NCI-H1048 (cell line): Measurements from ENCODE around the gene GUCY1B1.

Experiments
- DNase-seq: peaks from one replicate; lab custom pipeline; 2025; lab: John Stamatoyannopoulos, UW

The GUCY1B1 gene

GRCh38 chr4:155758481-155759371 lies at the start of gene GUCY1B1:
Gene GUCY1B1, plus strand, starts transcription at chr4:155759021. Its CDS starts 120 bp downstream, at chr4:155759141.
- DNase-seq, result peak; percentile 91

- no peak for DNase-seq
These were observed 48.9 kb upstream of the GUCY1B1 start for GRCh38 chr4:155709918-155710317.

DNA sequence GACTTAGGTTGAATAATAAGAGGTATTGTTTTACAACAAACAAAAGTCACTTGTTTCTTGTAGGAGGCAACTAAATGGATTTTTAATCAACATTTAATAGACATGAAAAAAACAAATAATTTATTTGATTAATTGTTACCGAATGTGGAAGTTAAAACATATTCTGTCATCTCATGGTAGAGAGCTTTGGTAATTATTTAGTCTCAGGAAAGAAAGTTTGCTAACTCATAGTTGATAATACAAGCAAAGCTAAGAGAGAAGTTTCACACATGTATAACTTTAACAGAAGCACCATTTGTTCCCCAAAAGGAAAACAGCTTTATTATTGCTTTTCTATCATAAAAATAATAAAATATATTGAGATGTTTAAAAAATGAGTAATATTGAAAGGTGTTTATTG lies 47.3 kb upstream of the GUCY1B1 start:
- no peak for DNase-seq

DNA sequence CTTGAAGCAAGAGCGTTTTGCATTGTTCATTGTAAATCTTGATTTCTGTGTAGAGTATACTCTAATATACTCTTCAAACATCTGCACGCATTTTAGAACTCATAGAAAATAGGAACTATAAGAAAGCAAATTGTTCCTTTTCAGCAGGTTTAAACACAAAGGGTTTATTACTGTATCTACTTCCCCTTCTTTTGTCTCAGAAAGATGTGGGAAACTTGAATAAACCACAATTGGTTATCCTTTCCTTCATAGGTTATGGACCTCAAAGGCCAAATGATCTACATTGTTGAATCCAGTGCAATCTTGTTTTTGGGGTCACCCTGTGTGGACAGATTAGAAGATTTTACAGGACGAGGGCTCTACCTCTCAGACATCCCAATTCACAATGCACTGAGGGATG lies 46.0 kb upstream of the GUCY1B1 start:
- DNase-seq, result no peak

DNA sequence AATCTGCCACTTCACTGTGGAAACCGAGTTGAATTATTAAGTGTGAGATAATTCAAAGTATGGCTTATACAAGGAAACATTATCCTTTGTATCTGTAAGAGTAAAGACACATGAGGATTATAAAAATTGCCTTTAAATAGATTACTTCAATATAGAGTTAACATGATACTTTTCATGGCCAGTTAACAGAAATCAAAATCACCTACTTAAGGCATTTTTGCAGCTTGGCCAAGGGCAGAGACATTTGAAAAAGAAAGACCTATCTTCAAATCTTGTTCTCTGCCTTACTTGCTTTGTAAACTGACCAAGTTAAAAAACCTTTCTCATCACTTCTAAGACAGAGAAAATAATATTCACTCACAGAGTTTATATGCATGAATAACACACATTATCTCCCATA lies 44.9 kb upstream of the GUCY1B1 start:
- DNase-seq, result no peak

DNA sequence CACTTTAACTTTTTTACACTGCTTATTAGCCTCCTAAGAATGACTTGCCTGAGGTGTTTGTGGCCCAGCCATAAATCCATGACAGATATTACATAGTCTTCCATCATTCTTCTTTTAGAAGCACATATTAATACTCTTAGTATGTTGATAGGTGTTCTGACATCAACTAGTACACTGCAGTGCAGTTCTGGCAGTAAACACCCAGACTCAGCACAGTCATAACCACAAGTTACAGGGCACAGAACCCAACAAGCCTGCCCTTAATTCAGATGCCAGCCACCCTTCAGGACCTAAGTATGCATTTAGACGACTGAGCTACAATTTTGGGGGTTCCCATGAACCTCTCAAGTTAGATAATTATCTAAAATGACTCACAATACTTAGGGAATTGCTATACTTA lies 36.5 kb upstream of the GUCY1B1 start:
- DNase-seq, result no peak

GRCh38 chr4:155722816-155723499 lies 35.9 kb upstream of the GUCY1B1 start:
- DNase-seq, result no peak

DNA sequence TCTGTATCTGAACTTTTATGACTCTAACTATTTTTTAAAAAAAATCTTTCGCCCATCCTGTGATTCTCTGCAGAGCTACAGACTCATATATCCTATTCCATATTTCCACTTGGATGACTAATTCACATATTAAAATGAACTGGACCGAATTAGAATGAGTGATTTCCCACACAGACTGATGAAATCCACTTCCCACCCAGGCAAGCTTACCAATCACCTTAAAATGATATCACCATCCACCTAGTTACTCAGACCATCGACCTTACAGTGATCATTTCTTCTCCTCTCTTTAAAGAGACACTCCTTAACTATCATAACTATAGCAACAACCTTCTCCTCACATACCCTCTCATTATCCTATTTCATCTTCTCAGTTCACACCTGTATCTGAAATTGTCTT lies 34.1 kb upstream of the GUCY1B1 start:
- no peak for DNase-seq

GRCh38 chr4:155734065-155734464 lies 24.8 kb upstream of the GUCY1B1 start:
- peak; percentile 77 for DNase-seq

GRCh38 chr4:155734951-155735350 lies 23.9 kb upstream of the GUCY1B1 start:
- DNase-seq, result no peak

- no peak for DNase-seq
These were observed 23.3 kb upstream of the GUCY1B1 start for GRCh38 chr4:155735496-155735895.

DNA sequence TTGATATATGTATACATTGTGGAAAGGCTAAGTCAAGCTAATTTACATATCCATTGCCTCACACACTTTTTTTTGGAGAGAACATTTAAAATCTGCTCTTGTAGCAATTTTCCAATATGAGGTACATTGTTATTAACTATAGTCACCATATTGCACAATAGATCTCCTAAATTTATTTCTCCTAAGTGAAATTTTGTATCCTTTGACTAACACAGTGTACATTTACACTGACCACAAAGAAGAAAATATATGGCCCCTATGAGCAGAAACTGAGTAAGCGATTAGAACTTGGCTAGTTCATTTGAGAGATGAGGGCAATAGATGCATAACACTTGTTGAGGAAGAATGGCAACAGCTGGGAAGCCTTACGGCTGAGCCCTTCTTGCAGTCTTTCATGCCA lies 20.3 kb upstream of the GUCY1B1 start:
- no peak for DNase-seq

GRCh38 chr4:155741546-155741945 lies 17.3 kb upstream of the GUCY1B1 start:
- DNase-seq, result no peak

DNA sequence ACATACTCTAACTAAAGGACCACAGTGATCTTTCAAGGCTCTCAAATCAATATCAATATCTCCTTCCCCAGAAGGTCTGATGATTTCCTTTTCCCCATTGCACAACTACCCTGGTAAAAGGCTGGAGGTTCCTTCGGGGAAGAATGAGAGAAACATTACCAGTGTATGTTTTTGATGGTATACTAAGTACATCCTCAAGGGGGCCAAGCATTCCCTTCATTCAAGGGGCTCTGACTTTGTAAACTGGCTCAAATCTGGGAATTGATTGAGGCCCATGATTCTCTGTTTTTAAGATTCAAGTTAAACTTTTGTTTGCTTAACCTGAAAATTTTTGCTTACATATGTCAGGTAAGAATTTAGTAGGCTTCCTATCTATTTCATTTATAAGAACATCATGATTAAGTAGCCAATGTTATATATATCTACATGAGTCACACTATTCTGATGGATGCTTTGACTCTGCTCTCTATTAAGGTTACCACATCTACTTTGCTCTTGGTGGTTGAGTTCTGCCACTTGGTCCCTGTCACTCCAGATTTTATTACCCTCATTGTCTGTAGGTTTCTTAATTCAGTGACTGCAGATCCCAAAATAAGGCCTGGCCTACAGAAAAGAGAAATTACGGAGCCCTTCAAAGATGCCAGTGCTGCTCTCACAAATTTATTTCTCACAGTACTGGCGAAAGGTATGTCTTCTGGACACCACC lies 16.4 kb upstream of the GUCY1B1 start:
- DNase-seq, result no peak

GRCh38 chr4:155745984-155746383 lies 12.8 kb upstream of the GUCY1B1 start:
- no peak for DNase-seq

GRCh38 chr4:155748039-155748438 lies 10.8 kb upstream of the GUCY1B1 start:
- DNase-seq, result no peak

DNA sequence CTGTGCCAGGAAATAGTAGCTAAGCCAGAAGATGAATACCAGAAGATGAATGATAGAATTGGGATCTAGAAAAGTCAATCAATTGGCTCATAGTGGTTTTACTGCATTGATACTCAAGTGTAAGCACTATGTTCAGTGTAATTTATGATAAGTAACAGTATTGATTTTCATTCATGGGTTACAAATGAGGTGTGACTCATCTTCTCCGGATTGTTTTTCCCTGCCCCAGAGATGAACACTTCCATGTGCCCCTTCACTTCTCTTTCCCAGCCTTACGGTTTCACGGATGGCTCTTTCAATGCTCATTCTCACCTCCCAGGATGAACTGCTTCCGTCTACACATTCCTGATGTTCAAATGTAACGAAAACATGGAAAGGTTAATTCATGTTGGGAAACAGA lies 9.8 kb upstream of the GUCY1B1 start:
- no peak for DNase-seq

- no peak for DNase-seq
These were observed 7.3 kb upstream of the GUCY1B1 start for GRCh38 chr4:155751569-155751968.

DNA sequence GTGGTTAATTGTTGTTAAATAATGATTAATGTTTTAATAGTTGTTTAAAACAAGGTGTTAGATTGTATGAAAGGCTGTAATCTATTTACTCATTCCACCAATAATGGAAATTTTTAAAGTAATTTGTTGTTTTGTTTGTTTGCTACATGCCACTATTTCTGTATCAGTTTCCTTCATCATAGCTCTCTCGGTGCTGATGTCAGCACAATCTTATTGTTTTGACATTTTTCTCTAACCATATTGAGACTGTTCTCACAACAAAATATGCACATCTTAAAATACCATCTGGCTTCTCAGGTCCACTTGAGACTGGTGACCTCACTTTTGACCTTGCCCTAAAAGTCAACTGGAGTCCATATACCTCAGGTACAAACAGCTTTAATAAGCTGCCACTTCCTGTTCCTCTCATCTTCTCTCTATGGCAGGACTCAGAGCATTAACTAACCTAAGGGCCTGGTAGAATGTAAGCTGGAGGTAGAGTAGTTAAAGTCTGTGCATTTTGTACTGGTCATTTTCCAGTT lies 1.0 kb upstream of the GUCY1B1 start:
- no peak for DNase-seq

DNA sequence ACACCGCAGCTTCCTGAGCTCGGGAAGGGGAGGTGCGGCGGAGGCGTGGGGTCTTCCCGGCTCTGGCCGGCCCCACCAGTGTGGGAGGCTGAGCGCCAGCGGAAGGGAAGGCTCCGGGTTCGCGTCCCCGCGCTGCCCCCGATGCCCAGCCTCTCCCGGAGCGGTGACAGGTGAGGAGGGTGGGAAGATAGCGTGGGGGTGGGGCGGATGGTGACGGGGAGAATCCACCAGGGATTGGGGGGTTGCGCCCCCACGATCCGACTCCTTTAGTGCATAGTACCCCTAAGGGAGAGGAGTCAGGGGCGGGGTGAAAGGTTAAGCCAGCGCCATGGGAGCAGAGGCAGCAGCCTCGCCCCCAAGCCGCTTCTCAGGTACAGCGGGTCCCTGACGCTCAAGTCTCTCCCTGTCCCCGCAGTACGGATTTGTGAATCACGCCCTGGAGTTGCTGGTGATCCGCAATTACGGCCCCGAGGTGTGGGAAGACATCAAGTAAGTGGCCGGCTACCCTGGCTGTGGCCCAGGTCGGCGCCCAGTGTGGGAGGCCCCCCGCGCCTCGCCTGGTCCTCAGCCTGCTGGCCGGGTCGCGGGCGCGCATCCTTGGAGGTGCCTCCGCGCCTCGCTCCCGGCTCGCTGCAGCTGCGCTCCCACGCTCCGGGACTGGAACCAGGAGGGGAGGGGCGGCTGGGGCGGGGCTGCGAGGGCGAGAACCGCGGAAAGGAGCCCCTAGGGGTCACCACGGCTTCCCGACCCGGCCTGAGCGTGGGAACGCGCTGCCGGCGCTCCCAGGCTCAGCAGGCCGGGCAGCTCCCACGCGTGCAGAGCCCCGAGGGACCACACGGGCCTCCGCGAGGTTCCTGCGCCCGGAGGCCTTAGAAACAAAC lies 791 bp downstream of the GUCY1B1 start:
- no peak for DNase-seq

DNA sequence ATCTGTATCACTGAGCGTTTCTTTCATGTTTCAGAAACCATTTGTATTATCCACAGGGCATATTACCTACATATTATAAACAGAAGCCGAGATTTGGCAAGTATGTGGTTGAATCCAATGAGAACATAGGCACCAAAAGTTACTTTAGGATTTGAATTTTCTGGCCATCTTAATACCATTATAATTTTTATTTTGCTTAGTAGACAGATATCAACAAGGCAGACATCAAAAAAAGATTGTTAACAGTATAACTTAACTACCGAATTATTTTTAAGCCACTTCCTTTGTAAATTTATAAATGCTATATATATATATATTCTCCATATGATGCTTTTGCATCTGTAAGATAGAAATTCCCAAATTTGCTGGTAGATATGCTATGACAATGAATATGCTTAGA lies 2.2 kb downstream of the GUCY1B1 start:
- DNase-seq, result no peak

GRCh38 chr4:155761916-155762315 lies 3.1 kb downstream of the GUCY1B1 start:
- no peak for DNase-seq
